GM12875 (cell line): ENCODE results near the gene EXOC6B.

ENCODE experiments used
- H3K4me3 ChIP-seq: one replicate; pipeline ENCODE4 v1.5.1; 2011; ENCODE audit warnings: low read depth, low read length, control low read depth
- TF ChIP-seq, protein P1 (sequence below): IDR thresholded peaks from 2 replicates; pipeline ENCODE4 v1.5.1; 2011; ENCODE audit warnings: low read depth, mild to moderate bottlenecking, control low read depth, inconsistent platforms, low read length, moderate library complexity, borderline replicate concordance; ENCODE audit not compliant: insufficient read depth

EXOC6B gene

DNA sequence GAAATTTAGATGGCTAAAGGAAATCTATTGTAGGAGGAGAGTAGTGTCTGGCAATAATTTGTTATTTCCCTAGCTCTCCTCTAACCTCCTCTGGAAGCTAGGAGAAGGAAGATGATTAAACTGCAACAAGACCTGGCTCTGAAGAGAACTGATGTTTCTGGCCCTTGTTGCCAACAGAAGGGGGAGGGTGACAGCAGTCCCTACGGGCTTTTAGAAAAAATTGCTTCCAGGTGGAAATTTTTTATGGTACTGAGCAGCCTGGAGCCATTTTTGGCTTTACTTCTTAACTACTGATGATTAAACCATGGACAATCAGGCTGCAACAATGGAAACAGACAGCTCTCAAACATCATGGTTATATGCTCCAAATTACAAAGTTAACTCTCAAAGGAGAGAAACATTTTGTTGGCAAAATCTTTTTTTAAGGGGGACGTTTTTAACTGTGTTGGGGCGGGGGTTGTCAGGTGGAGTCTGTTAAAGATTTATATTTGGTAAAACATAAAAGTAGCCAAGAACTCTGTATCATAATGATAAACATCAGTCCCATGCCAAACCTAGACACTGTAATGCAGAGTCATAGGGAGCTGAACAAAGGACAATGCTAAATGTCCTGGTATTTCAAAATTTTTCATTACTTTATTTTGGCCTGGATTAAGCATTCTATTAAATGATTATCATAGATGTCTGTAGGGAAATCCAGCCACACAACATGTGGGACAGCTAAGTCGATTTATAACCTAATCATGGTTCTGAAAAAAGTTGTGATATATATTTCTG, 70.0 kb downstream of the EXOC6B start:
- TF ChIP-seq, protein P1, sequence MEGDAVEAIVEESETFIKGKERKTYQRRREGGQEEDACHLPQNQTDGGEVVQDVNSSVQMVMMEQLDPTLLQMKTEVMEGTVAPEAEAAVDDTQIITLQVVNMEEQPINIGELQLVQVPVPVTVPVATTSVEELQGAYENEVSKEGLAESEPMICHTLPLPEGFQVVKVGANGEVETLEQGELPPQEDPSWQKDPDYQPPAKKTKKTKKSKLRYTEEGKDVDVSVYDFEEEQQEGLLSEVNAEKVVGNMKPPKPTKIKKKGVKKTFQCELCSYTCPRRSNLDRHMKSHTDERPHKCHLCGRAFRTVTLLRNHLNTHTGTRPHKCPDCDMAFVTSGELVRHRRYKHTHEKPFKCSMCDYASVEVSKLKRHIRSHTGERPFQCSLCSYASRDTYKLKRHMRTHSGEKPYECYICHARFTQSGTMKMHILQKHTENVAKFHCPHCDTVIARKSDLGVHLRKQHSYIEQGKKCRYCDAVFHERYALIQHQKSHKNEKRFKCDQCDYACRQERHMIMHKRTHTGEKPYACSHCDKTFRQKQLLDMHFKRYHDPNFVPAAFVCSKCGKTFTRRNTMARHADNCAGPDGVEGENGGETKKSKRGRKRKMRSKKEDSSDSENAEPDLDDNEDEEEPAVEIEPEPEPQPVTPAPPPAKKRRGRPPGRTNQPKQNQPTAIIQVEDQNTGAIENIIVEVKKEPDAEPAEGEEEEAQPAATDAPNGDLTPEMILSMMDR, result no peak
- no peak overlapping the region for H3K4me3 ChIP-seq

DNA sequence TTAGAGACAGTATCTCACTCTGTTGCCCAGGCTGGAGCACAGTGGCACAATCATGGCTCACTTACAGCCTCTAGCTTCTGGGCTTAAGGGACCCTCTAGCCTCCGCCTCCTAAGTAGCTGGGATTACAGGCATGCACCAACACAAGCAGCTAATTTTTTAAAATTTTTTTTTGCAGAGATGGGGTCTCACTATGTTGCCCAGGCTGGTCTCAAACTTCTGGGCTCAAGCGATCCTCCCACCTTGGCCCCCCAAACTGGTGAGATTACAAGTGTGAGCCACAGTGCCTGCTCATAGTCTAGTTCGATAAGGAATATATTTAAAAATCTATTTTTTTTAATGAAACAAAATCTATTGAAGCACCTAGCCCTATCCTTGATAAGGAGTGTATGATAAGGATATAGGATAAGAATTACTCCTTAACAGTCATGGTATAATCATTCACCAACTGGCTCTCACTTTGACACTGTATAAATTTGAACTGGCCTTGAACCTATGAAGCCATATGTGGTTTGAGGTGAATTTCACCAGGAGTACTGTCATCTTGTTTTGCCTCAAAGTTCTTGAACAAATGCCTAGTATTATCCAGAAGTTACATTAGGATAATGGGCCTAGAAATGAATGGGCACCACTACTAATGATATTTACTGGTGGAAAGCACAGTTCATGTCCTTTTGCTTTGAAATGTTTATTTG, 71.1 kb downstream of the EXOC6B start:
- TF ChIP-seq, protein P1, result no peak

DNA sequence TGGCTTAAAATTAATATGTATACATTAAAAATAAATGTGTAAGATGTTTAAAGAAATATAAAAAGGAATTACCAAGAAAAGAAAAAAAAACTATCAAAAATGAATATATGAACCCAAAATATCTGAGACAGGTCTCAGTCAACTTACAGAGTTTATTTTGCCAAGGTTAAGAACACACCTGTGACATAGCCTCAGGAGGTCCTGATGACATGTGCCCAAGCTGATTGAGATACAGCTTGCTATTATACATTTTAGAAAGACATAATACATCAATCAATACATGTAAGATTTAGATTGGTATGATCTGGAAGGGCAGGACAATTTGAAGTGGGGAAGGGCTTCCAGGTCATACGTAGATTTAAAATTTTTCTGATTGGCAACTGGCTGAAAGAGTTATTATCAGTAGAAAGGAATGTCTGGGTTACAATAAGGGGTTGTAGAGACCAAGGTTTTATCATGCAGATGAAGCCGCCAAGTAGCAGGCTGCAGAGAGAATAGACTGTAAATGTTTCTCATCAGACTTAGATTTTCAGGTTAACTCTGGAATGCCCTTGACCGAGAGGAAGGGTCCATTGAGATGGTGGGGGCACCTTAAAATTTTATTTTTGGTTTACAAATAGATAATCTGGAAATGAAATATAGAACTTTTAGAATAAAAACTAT, 74.7 kb downstream of the EXOC6B start:
- TF ChIP-seq, protein P1, result no peak
- no peak overlapping the region for H3K4me3 ChIP-seq

More for the DNA sequence above, 71.1 kb downstream of the EXOC6B start:
- no peak overlapping the region for H3K4me3 ChIP-seq

DNA sequence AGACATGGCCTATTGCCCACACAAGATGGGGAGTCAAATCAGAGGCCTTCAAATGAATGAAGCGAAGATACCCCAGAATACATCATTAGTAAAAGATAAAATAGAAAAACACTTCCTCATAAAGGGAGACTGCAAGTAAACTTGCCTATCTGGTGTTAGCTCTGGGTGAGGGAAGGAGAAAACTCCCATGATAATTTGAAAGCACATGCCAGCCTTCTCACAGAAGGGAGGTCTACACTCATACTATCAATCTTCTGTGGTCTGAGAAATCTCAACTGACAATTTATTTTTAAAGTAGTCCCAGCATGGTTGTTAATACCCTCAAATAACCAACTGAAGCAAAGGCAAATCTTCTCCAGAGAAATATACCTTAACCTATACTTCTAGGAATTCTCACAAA, 75.4 kb downstream of the EXOC6B start:
- TF ChIP-seq, protein P1, result no peak
- no peak overlapping the region for H3K4me3 ChIP-seq

DNA sequence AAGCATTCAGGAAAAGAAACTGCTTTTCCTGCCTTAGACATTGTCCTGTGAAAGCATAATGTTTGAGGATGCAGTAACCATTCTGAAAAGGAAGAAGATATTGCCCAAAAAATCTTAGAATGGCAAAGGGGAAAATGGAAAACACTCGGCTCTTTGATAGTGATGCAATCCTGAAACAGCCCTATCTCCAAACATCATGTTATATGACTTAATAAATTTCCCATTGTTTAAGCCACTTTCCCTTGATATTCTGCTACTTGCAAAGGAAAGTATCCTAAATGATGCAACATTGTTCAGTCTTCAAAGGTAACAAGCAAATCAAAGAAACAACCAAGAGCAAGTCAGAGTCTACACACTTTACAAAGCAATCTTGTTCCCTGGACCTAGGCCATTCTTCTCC, 78.5 kb downstream of the EXOC6B start:
- TF ChIP-seq, protein P1, result no peak
- H3K4me3 ChIP-seq, result no peak overlapping the region

DNA sequence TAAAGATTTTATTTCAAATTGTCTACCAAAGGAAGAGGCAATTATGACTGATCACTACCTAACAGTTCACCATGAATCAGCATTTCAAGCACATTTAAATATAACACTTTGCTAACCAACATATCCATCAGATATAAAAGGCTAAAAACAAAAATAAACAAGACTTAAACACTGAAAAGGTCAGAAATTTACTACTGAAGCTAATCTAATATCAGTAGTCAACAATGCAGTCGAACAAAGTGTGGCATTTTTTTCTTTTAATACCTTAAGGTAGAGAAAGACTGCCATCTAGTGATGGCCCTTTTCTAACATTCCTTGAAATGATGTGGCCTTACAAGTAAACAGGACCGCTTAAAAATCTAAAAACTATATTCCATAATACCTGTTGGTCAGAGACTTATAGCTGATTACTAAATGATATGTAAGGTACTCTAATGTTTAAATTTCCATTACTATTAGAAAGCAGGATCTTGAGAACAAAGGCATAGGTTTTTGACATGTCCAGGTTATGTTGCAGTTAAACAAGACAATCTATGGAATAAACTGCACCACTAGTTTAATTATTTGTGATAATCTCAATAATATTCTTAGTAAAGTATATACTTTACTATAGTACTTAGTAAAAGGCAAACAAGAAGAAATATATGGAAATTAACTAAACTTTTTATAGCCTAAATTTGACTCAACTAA, 80.0 kb downstream of the EXOC6B start:
- TF ChIP-seq, protein P1, result peak; percentile 31; the same call in 1 of the 2 replicates

More for the DNA sequence above, 80.0 kb downstream of the EXOC6B start:
- H3K4me3 ChIP-seq, result no peak overlapping the region
